NCI-H128 (cell line): ENCODE data around the gene FARP1.

Experiments
- DNase-seq: peaks from one replicate; lab custom pipeline; 2025; ENCODE audit not compliant: unreplicated experiment; lab: John Stamatoyannopoulos, UW

The FARP1 gene

GRCh38 chr13:98327371-98328270 lies 184.7 kb downstream of the FARP1 start:
- no peak for DNase-seq

- no peak for DNase-seq
Observed at GRCh38 chr13:98328511-98328910, 185.6 kb downstream of the FARP1 start.

GRCh38 chr13:98332222-98332621 lies 189.3 kb downstream of the FARP1 start:
- DNase-seq: no peak

GRCh38 chr13:98332691-98333090 lies 189.8 kb downstream of the FARP1 start:
- DNase-seq: no peak

GRCh38 chr13:98333486-98333885 lies 190.6 kb downstream of the FARP1 start:
- no peak for DNase-seq

GRCh38 chr13:98334620-98335205 lies 191.8 kb downstream of the FARP1 start:
- no peak for DNase-seq

GRCh38 chr13:98335721-98336120 lies 192.8 kb downstream of the FARP1 start:
- no peak for DNase-seq

- DNase-seq: no peak
Observed at GRCh38 chr13:98338310-98338709, 195.4 kb downstream of the FARP1 start.

- DNase-seq: no peak
Observed at GRCh38 chr13:98339684-98340425, 197.0 kb downstream of the FARP1 start.

GRCh38 chr13:98342953-98343352 lies 200.1 kb downstream of the FARP1 start:
- DNase-seq: no peak

GRCh38 chr13:98343461-98343860 lies 200.6 kb downstream of the FARP1 start:
- DNase-seq: no peak

GRCh38 chr13:98344392-98344791 lies 201.5 kb downstream of the FARP1 start:
- DNase-seq: no peak

- DNase-seq: no peak
Observed at GRCh38 chr13:98345107-98345935, 202.4 kb downstream of the FARP1 start.

GRCh38 chr13:98346904-98347636 lies 204.2 kb downstream of the FARP1 start:
- no peak for DNase-seq

- DNase-seq: no peak
Observed at GRCh38 chr13:98347756-98348155, 204.9 kb downstream of the FARP1 start.

- DNase-seq: no peak
Observed at GRCh38 chr13:98348466-98349200, 205.7 kb downstream of the FARP1 start.

- no peak for DNase-seq
Observed at GRCh38 chr13:98349731-98350305, 206.9 kb downstream of the FARP1 start.

- DNase-seq: no peak
Observed at GRCh38 chr13:98350746-98351330, 207.9 kb downstream of the FARP1 start.

GRCh38 chr13:98351636-98352035 lies 208.7 kb downstream of the FARP1 start:
- no peak for DNase-seq
